ENCODE results near the gene SRL. TPM values are rescaled to one million over a fixed set of nuclear protein-coding genes. Genes with fewer than 3 reads are reported as not detected.

Gene SRL
- total RNA-seq, 4 donors from 2014 or later = 0.04 to 1.8 (median 0.38) TPM; not detected in 1

DNA sequence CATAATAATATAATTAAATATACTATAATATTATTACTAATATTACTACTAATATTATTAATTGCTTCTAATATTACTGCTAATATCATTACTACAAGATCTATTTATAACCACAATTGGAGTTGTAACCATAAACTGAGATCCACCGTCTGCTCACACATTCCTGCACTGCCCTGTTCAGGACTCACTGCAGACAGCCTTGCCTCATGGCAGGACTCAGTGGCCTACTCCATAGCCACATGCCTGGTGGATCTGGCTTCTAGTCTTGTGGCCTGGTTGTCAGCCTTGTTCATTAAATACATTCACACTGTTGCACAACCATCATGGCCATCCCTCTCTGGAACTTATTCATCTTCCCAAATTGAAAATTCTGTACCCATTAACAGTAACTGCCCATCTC, 48.0 kb downstream of the SRL start:
- intact Hi-C loops (cut with DNase I) = no loop called here
- Histone ChIP-seq H3K36me3 (no peaks in the 10 kb centered on the region), H3K4me3 (no peak overlapping the region), H3K27me3 (peaks cover 0 to 12% (median 0%) of the 10 kb centered on the region in 4 donors), H3K4me1 (no peaks in the 10 kb centered on the region), H3K9me3 (no peaks in the 10 kb centered on the region), H3K27ac (no peak overlapping the region)
- DNase-seq = no peak
- TF ChIP-seq, protein P1, sequence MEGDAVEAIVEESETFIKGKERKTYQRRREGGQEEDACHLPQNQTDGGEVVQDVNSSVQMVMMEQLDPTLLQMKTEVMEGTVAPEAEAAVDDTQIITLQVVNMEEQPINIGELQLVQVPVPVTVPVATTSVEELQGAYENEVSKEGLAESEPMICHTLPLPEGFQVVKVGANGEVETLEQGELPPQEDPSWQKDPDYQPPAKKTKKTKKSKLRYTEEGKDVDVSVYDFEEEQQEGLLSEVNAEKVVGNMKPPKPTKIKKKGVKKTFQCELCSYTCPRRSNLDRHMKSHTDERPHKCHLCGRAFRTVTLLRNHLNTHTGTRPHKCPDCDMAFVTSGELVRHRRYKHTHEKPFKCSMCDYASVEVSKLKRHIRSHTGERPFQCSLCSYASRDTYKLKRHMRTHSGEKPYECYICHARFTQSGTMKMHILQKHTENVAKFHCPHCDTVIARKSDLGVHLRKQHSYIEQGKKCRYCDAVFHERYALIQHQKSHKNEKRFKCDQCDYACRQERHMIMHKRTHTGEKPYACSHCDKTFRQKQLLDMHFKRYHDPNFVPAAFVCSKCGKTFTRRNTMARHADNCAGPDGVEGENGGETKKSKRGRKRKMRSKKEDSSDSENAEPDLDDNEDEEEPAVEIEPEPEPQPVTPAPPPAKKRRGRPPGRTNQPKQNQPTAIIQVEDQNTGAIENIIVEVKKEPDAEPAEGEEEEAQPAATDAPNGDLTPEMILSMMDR (IDR thresholded peaks at IDR 0.05) = no peak
- TF ChIP-seq POLR2A (IDR thresholded peaks at IDR 0.05) = no peak
- WGBS, 2 donors = 71 to 79% methylated on average over 1 of the region's 1 CpG

DNA sequence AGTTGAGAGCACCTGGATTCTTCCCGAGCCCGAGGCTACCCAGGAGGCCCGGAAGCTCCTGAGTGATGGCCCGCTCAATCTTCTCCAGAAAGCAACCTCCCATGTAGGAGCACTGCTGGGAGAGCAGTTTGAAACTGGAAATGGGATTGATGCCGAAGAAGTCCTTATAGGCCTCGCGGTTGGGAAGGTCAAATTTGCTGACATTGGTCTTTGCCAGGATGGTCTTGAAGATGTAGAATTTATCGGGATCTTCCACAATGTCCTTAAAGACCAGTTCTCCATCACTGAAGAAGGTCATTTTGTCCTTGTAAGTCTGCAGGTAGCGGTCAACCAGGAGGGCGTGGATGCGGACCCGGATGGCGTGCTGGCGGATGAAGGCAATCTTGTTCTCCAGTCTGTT, 49.7 kb downstream of the SRL start:
- intact Hi-C loops (cut with DNase I) = no loop called here
- no peaks in the 10 kb centered on the region for H3K9me3 ChIP-seq
- H3K4me3 ChIP-seq = no peak overlapping the region
- H3K27me3 ChIP-seq = peaks cover 0 to 12% (median 0%) of the 10 kb centered on the region in 4 donors
- H3K4me1 ChIP-seq = no peaks in the 10 kb centered on the region
- H3K36me3 ChIP-seq = no peaks in the 10 kb centered on the region
- 95 to 97% methylated on average over 10 of the region's 14 CpGs for WGBS, 2 donors
- no peak for DNase-seq
- H3K27ac ChIP-seq = no peak overlapping the region
- TF ChIP-seq POLR2A (IDR thresholded peaks at IDR 0.05) = no peak
- TF ChIP-seq, protein P1 (IDR thresholded peaks at IDR 0.05) = no peak

DNA sequence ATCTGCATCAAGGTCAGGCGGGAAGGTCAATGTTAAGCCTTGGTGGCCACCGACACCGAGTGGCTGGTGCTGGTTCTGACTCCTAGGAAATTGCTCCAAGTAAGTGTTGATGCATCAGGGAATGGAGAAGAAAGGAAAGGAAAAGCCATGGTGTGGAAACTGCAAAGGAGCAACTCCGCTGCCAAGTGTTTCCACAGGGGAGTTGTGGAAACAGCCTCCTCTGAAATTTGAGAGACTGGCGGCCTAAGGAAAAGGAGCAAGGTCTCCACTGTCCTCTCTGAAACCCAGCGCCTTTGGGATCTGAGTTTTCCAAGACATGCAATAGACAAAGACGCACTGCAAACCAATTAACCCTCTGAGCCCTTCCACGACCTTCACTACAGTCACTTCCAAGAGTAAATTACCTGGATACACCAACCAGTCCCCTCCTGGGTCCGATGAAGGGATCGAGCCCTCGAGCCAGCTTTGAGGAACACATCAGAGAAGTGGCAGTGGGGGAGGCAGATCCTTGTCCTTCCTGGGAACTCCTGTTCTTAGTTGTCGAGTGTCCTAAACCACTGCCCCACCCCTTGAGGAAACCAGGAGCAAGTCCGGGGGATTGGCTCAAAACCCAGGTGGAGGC, 51.1 kb downstream of the SRL start:
- peaks cover 0 to 12% (median 0%) of the 10 kb centered on the region in 4 donors for H3K27me3 ChIP-seq
- no peak overlapping the region for H3K27ac ChIP-seq
- H3K4me1 ChIP-seq = no peaks in the 10 kb centered on the region
- H3K9me3 ChIP-seq = no peaks in the 10 kb centered on the region
- TF ChIP-seq POLR2A (IDR thresholded peaks at IDR 0.05) = no peak
- TF ChIP-seq, protein P1 (IDR thresholded peaks at IDR 0.05) = no peak
- intact Hi-C loops (cut with DNase I) = no loop called here
- H3K36me3 ChIP-seq = no peaks in the 10 kb centered on the region
- H3K4me3 ChIP-seq = no peak overlapping the region
- 82 to 87% methylated on average over 11 of the region's 13 CpGs for whole genome bisulfite sequencing, 2 donors
- no peak for DNase-seq

DNA sequence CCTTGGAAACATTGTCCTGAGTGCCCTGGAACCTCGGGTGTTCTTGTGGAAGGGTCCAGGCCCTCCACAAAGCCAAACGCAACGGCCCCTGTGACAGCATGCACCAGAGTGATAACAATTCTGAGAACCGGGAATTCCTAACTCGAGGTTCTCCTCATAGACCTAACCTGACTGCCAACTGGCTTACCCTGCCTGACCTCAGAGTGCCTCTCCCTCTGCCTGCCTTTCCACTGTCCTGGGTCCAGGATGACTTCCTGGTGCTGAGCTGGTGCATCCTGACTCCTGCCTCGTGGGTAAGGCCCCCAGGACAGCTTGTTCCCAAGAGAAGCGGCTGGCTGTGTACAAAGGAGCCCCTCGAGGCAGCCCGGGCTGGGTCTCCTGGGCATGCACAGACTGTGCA, 51.8 kb downstream of the SRL start:
- TF ChIP-seq, protein P1 (IDR thresholded peaks at IDR 0.05) = no peak
- no peak for TF ChIP-seq POLR2A (IDR thresholded peaks at IDR 0.05)
- Histone ChIP-seq H3K4me1 (no peaks in the 10 kb centered on the region), H3K27ac (no peak overlapping the region), H3K4me3 (no peak overlapping the region), H3K27me3 (peaks cover 0 to 12% (median 0%) of the 10 kb centered on the region in 4 donors), H3K9me3 (no peaks in the 10 kb centered on the region), H3K36me3 (no peaks in the 10 kb centered on the region)
- 72 to 77% methylated on average over 8 of the region's 9 CpGs for WGBS, 2 donors
- intact Hi-C loops (cut with DNase I) = no loop called here
- no peak for DNase-seq

DNA sequence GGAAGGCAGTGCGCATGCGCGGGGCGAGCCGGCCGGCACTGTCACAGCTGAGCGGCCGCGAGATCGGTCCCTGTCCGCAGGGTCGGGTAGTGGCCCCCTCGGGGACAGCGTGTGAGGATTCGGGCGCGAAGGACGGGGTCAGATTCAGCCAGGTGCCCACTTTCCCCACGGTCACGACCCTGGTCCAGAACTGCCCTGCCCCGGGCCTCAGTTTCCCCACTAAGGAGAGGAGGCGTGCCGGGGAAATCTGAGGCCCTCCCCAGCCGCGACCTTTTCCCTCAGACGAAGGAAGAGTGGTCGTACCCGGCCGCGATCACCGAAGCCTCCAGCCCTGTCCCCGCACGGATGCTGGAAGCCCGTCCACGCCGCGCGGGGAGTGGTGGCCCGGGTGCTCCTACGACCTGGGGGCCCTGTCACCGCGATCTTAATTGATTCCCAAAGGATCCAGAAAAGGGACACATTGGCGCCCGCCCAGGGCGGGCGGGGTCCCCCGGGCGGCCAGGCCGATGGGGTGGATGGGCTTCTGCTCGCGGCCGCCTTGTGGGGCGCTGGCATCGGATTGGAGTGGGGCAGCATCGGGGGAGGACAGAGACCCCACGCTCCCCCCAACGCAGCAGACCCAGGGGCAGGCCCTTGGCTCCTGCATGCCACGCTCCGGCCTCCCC, 57.7 kb downstream of the SRL start:
- Histone ChIP-seq H3K4me3 (peak overlapping the region; percentile 56 to 81 (median 68)), H3K4me1 (peaks cover 11 to 31% (median 13%) of the 10 kb centered on the region in 3 donors), H3K27ac (peak overlapping the region; percentile 94 to 98 (median 96)), H3K36me3 (no peaks in the 10 kb centered on the region), H3K27me3 (no peaks in the 10 kb centered on the region), H3K9me3 (no peaks in the 10 kb centered on the region)
- TF ChIP-seq POLR2A (IDR thresholded peaks at IDR 0.05) = no peak
- TF ChIP-seq, protein P1 (IDR thresholded peaks at IDR 0.05) = peak in 1 of 6 experiments; percentile 1
- intact Hi-C loops (cut with DNase I) = loop anchor here (5.0 kb wide), 1 partner anchor 68 kb away; no protein-coding TSS in a partner anchor
- WGBS, 2 donors = 17% methylated on average over 12 of the region's 59 CpGs; no CpG with 5 or more reads in 1 of the 2 donors
- DNase-seq = no peak
